ENCODE data around the gene CXCL9. TPM values are rescaled to one million over a fixed set of nuclear protein-coding genes. Genes with fewer than 3 reads are reported as not detected.

Gene CXCL9
- total RNA-seq, 1 donor from 2014 or later = not detected

DNA sequence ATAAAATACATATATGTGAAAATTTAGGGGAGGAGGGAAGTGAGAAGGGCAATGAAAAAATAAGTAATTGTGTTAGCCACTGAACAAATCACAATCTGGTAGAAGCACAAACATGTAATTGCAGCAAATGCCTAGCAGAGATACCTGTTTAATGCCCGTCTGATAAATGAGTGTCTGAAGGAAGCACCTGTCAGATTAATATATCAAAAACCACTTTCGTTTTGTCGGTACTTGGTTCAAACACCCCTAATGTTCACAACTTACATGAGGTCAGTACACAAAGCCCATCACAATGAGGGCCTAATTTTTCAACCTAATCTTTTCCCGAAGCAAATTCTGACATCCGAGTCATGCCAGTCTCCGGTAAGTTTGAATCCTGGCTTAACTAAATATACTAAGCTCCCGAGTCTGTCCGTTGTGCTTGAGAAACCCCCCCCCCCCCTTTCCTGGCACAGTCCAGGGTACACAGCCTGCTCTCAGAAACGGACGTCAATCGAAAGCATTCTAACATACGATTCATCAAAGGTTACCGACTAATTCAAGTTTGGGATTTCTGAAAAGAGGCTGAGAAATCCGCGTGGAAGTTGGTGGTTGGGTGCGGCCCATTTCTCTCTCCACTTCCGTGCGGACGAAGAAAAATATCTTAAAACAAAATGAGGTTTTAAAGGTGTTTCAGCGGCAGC, 17.3 kb downstream of the CXCL9 start:
- peaks cover 21% of the 10 kb centered on the region for H3K27me3 Mint-ChIP-seq (ENCODE audit: low read depth)
- TF ChIP-seq, protein P1, sequence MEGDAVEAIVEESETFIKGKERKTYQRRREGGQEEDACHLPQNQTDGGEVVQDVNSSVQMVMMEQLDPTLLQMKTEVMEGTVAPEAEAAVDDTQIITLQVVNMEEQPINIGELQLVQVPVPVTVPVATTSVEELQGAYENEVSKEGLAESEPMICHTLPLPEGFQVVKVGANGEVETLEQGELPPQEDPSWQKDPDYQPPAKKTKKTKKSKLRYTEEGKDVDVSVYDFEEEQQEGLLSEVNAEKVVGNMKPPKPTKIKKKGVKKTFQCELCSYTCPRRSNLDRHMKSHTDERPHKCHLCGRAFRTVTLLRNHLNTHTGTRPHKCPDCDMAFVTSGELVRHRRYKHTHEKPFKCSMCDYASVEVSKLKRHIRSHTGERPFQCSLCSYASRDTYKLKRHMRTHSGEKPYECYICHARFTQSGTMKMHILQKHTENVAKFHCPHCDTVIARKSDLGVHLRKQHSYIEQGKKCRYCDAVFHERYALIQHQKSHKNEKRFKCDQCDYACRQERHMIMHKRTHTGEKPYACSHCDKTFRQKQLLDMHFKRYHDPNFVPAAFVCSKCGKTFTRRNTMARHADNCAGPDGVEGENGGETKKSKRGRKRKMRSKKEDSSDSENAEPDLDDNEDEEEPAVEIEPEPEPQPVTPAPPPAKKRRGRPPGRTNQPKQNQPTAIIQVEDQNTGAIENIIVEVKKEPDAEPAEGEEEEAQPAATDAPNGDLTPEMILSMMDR (conservative IDR thresholded peaks at IDR 0.05) = no peak
- no peaks in the 10 kb centered on the region for H3K9me3 Mint-ChIP-seq
- peak overlapping the region; percentile 15 for H3K27ac Mint-ChIP-seq (ENCODE audit: unreplicated experiment)
- peak overlapping the region; percentile 98 for H3K4me3 Mint-ChIP-seq
- DNase-seq (ENCODE audit: low read depth, low spot score) = no peak
- peaks cover 27% of the 10 kb centered on the region for H3K4me1 Mint-ChIP-seq
- peaks cover 7% of the 10 kb centered on the region for H3K36me3 Mint-ChIP-seq (ENCODE audit: low read depth)

DNA sequence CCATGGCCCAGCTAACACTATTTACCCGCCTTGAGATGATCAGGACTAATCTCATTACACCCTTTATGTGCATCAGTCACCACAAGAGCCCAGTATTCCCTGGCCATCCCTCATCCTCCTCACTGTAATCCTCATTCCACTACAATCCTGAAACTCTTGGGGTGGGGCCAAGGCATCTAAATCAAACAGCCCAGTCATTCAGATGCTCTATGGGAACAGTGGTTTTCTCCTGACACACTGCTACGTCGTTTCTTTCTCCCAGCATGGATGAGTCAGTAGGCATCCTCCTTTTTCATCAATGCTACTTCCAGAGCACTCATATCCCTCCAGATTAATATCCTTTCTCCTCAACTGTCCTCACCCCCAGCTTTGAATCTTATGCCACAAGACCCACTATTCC, 22.2 kb downstream of the CXCL9 start:
- no peaks in the 10 kb centered on the region for H3K9me3 Mint-ChIP-seq
- H3K4me1 Mint-ChIP-seq = peaks cover 21% of the 10 kb centered on the region
- no peak overlapping the region for H3K27ac Mint-ChIP-seq (ENCODE audit: unreplicated experiment)
- H3K4me3 Mint-ChIP-seq = no peak overlapping the region
- DNase-seq (ENCODE audit: low read depth, low spot score) = no peak
- H3K36me3 Mint-ChIP-seq (ENCODE audit: low read depth) = peaks cover 19% of the 10 kb centered on the region
- no peaks in the 10 kb centered on the region for H3K27me3 Mint-ChIP-seq (ENCODE audit: low read depth)
- TF ChIP-seq, protein P1 (conservative IDR thresholded peaks at IDR 0.05) = no peak

DNA sequence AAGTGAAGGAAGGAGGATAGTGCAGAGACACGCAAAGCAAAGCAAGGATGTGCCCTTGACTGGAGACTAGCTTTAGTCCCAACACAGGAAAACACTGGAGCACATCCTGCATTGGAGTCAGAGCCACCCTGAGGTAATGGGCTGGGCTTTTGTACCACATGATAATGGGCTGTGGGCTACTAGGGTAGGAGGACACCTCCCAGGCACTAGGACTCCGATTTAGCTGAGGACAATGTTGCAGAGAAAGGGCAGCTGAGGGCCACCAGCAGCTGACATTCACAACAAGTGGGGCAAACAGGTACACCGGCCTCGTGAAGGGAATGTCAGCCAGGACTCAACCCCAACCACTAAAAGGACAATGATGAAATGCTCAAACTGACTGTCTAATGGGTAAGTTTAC, 26.7 kb downstream of the CXCL9 start:
- H3K36me3 Mint-ChIP-seq (ENCODE audit: low read depth) = peaks cover 32% of the 10 kb centered on the region
- TF ChIP-seq, protein P1 (conservative IDR thresholded peaks at IDR 0.05) = no peak

DNA sequence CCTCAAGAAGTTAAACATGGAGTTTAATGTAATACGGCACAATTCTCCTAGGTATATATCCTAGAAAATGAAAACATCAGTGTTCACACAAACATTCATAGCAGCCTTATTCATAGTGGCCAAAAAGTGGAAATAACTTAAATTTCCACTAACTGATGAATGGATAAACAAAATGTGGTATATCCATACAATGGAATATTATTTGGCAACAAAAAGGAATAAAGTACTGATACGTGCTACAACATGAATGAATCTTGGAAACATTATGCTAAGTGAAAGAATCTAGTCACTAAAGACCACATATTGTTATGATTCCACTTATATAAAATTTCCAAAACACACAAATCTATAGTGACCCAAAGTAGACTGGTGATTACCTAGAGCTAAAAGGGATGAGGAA, 31.1 kb downstream of the CXCL9 start:
- Mint-ChIP-seq H3K4me3 (no peak overlapping the region), H3K9me3 (no peaks in the 10 kb centered on the region), H3K4me1 (no peaks in the 10 kb centered on the region), H3K27ac (ENCODE audit: unreplicated experiment) (no peak overlapping the region), H3K27me3 (ENCODE audit: low read depth) (no peaks in the 10 kb centered on the region), H3K36me3 (ENCODE audit: low read depth) (peaks cover 37% of the 10 kb centered on the region)
- DNase-seq (ENCODE audit: low read depth, low spot score) = no peak
- TF ChIP-seq, protein P1 (conservative IDR thresholded peaks at IDR 0.05) = no peak

More for the DNA sequence above, 26.7 kb downstream of the CXCL9 start:
- H3K27ac Mint-ChIP-seq (ENCODE audit: unreplicated experiment) = peak overlapping the region; percentile 10
- no peaks in the 10 kb centered on the region for H3K27me3 Mint-ChIP-seq (ENCODE audit: low read depth)
- no peaks in the 10 kb centered on the region for H3K9me3 Mint-ChIP-seq
- no peak for DNase-seq (ENCODE audit: low read depth, low spot score)
- H3K4me1 Mint-ChIP-seq = no peaks in the 10 kb centered on the region
- no peak overlapping the region for H3K4me3 Mint-ChIP-seq

DNA sequence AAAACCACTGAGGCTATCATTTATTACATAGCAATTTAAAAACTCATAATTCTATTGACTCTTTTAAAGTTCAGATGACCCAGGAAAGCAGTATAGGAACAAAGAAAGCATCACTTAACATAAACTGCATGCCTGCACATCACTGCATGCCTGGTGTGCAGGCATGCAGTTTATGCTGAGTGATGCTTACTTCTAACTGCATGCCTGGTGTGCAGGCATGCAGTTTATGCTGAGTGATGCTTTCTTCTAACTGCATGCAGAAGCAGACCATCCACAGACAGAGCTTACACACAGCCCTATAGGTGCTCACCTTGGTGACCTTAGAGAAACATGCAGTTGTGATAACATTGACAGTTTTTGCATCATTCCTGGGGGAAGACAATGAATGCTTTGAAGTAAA, 33.5 kb downstream of the CXCL9 start:
- no peaks in the 10 kb centered on the region for H3K9me3 Mint-ChIP-seq
- no peak overlapping the region for H3K4me3 Mint-ChIP-seq
- H3K4me1 Mint-ChIP-seq = no peaks in the 10 kb centered on the region
- DNase-seq (ENCODE audit: low read depth, low spot score) = no peak
- H3K36me3 Mint-ChIP-seq (ENCODE audit: low read depth) = peaks cover 33% of the 10 kb centered on the region
- H3K27ac Mint-ChIP-seq (ENCODE audit: unreplicated experiment) = no peak overlapping the region
- TF ChIP-seq, protein P1 (conservative IDR thresholded peaks at IDR 0.05) = no peak
- H3K27me3 Mint-ChIP-seq (ENCODE audit: low read depth) = no peaks in the 10 kb centered on the region

Measured in neural crest cell (in vitro differentiated cells).